HG03097 (cell line): ENCODE data around the gene KBTBD13.
"Not testable (repeated sequence)": the region's sequence is repeated elsewhere in the genome, so short reads cannot be mapped to it uniquely, and the experiment has no call there.

Source experiments
- ATAC-seq: cut with Tn5 transposase; IDR thresholded peaks from one replicate; pipeline ENCODE4 v1.9.1; 2021; ENCODE audit not compliant: unreplicated experiment, low FRiP score

Gene KBTBD13

DNA sequence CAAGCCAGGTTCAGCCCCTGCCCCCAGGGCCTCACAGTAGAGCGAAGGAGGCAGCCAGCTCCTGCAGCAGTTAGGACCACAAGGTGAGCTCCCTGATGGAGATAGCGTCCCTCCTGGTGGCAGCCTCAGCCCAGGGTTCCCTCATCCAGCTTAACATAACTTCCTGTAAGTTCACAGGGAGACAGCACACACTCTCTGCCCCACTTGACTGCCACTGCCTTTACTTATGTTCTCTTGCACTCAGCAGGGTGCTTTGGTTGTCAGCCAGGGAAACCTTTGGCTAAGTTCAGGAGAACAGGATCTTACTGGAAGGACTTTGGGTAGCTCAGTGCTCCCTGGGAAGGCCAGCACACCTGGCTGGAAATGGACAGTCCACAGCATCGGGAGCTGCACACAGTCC lies 10.9 kb downstream of the KBTBD13 start:
- ATAC-seq: no peak

DNA sequence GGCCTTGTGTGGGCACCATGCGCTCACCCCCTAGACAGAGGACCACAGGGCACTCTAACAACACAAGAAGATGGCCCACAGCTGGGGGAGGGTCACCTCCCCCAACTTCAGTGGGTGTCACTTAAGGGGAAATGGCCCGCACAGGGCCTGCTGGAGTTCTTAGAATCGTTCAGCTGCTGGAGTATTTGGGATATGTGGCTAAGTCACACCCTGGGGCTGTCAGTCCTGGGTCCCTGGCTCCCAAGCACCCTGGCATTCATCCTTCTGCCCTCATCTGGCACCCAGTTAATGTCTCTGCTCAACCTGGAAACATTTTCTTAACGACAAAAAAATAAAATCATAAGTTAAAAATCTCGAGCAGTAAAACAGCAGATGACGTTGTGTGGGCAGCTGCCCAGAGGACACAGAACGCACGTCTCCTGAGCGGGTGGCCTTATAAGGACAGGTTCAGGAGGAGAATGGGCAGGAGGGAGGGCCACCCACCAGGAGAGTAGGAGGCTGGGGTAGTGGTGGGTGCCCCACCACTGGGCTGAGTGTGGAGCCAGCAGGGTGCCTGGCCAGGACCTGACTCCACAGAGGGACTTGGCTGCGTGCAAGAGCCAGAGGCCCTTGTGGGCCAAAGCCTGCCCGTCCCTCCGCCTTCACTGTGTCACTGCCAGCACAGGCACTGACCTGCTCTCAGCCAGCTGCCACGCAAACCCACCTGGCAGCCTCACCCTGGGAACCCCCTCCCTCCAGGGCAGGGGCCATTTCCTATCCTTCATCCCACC lies 11.5 kb downstream of the KBTBD13 start:
- no peak for ATAC-seq

DNA sequence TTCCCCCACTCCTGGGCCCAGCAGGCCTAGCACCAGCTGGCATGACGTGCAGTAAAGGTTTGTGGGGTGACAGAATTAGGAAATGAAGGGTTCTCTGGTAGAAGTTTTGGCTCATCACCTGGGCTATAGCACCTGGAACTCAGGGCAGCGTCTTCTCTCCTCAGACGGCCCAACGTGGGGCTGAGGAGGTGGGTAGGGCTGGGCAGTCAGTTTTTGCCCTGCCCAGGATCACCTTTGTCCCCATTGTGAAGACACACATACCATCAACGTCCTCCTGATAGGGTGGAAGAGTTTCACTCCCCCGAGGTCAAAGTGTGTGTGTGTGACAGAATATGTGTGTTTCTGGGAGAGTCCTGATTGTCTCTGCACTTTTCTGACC lies 12.1 kb downstream of the KBTBD13 start:
- ATAC-seq: no peak

DNA sequence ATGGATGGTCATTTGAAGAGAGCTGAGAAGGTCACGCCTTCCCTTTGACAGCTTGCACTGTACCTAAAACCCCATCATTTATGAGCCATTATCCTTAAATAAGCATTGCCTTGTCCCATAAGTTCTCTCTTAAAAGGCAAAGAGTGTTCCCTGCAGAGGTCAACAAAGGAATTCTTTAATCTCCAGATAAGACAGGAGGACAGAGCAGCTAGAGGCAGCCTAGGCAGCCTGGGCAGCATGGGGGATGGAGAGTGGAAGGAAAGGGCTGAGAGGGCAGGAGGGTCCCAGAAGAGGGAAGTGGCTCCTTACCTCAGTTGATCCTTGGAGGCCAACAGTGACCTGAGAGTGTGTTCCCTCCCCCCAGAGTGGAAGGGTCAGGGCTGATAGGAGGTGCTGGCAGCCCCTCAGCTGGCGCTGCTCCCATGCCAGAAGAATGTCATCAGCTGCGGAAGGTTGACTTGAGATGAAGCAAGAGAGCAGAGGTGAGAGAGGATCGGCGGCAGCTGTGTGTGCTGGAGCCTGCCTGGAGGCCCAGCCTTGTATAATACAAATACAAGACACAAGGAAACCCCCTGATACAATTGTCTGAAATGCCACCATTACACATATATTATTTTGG lies 12.8 kb downstream of the KBTBD13 start:
- no peak for ATAC-seq

DNA sequence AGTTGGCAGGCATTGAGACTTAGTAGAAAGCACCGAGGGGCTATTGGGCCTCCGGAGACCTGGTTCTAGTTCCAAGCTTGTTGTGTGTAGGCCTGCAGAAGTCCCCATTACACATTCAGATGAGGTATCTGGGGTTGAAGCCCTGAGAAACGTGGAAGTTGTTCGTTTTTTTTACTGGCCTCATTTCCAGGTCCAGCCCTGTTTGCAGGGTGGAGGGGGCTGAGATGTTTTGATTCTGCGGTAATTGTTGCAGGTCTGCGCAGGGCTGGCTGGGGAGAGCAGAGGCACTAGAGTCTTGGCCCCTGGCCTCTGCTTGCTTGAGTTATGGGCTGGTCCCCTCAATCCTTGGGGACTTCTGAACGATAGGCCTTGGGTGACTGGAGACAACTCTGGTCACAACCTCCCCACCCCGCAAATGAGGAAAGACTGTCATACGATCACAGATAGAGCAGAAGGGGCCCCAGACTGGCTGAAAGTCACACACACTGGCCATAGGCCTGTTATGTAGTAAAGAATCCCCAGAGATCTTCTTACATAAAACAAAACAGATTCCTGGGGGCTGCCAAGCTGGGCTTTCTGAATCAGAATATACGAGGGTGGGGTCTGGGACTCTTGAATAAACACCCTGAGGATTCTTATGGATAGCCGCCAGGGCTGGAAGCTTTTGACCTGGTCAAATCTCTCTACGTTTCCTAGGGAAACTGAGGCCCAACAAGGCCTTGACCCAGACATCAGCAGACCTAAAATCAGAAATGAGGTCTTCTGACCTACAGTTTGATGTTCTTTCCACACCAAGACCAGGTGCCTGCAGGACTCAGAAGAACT lies 15.6 kb downstream of the KBTBD13 start:
- ATAC-seq: no peak

DNA sequence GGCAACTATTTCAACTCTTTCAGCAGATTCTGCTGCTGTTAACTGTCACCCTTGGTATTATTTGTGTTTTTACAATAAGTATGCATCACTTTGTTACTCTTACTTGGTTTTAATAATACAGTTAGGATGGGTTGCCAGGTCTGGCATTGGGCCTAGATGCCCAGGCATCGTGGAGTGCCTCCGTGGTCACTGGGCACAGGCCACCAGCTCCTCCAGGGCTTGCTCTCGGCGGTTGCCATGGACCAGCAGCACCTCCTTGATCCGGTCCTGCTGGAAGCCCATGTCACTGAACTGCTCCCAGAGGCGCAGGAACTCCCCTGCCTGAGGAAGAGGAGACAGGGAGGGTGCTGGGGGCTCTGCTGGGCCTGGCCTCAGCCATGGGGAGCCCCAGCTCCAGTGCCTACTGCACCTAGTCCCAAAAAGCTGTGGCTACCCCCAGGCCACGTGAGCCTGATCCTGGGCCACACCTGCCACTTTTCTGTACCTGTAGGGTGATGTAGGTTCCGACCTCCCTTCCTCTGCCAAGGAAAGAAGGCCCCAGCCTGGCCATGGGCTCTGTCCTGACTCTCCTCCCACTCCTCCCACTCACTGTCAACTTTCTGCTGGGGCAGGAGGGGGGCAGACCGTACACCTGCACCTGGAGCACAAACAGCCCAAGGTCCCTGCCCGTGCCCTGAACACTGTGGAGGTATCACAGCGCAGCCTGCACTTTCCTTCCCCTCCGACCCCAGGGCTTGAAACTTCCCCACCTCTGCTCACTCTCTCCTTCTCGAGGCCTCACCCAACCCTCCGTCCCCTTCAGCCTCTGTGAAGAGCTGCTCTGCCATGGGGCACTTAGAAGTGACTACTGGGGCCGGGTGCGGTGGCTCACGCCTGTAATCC lies 16.6 kb downstream of the KBTBD13 start:
- ATAC-seq: no peak

DNA sequence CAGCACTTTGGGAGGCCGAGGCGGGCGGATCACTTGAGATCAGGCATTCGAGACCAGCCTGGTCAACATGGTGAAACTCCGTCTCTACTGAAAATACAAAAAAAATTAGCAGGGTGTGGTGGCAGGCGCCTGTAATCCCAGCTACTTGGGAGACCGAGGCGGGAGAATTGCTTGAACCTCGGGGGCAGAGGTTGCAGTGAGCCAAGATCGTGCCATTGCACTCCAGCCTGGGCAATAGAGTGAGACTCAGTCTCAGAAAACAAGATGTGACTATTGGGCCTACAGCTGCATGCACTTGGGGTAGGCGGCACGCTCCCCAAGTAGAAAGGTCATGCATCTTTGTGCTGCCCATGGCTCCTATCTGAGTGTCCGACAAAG lies 17.2 kb downstream of the KBTBD13 start:
- ATAC-seq: not testable (repeated sequence)

DNA sequence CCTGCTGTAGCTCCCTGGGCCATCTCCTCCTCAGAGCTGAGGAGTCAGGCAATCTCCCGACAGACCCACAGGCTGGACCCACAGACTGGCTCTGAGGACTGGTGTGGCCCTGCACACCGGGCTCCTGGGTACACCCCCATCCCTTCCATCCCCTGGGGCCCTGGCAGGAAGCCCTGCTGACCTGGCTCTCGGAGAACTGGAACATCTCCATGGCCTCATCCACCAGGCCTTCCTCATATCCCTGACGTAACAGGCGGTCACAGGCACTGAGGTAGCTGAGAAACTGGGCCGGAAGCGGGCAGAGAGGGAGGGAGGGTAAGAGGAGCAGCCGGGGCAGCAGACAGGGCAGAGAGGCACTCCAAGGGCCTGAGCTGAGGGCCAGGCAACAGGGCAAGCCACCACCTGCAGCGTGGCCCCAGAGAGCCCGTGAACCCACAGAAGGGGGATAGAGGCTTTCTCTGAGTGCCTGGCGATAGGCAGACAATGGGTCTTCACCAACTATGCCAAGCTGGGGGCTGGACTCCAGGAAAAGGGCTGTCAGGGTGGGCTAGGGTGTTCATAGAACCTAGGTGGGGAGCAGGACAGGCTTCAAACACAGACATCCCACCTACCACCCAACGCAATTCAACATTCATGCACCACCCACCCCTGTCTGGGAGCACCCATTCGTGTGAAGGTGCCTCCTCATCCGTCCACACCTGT lies 17.9 kb downstream of the KBTBD13 start:
- ATAC-seq: no peak

DNA sequence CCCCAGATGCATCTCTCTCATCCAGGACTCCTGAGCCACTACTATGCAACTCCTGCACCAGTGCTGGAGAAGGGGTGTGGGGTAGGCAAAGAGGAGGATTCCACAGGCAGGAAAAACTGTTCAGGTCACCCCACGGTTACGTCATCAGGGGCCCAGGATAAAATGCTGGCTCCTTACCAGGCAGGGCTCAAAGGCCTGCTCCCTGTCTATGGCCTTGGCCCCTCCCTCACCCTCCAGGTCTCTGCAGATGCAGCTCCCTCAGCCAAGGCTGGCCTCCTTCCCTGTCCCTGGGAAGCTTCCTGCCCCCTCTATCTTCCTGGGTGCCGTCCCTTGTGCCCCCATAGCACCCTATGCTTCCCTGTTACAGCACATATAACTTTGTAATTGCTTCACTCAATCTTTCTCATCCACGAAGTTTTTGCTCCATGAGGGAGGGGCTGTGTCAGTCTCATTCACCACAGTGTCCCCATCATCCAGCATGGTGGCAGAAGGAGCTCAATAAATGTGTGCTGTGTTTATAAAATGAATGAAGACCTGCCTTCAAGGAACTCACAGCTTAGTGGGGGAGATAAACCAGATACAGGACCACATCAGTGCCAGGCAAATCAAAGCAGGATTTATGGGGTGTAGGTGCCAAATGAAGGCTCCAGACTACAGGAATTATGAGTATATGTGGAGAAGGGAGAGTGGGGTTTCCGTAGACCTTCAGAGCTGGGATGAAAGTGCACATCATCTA lies 18.6 kb downstream of the KBTBD13 start:
- ATAC-seq: no peak

DNA sequence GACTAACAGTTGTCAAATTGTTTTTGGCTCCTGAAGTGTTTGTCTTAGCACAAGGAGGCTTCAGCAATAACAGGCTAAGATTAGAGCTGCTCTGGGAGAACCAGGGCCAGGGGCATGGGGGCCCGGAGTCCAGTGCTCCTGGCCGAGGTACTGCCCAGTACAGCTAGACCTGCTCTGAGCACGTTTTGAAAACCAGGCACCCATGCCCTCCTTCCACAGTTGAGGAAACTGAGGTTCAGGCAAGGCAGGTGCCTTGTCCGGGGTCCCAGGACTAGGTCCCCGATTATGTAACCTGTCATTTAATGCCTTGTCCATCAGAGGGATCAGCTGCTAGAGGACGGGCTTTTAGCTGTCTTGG lies 19.2 kb downstream of the KBTBD13 start:
- no peak for ATAC-seq

DNA sequence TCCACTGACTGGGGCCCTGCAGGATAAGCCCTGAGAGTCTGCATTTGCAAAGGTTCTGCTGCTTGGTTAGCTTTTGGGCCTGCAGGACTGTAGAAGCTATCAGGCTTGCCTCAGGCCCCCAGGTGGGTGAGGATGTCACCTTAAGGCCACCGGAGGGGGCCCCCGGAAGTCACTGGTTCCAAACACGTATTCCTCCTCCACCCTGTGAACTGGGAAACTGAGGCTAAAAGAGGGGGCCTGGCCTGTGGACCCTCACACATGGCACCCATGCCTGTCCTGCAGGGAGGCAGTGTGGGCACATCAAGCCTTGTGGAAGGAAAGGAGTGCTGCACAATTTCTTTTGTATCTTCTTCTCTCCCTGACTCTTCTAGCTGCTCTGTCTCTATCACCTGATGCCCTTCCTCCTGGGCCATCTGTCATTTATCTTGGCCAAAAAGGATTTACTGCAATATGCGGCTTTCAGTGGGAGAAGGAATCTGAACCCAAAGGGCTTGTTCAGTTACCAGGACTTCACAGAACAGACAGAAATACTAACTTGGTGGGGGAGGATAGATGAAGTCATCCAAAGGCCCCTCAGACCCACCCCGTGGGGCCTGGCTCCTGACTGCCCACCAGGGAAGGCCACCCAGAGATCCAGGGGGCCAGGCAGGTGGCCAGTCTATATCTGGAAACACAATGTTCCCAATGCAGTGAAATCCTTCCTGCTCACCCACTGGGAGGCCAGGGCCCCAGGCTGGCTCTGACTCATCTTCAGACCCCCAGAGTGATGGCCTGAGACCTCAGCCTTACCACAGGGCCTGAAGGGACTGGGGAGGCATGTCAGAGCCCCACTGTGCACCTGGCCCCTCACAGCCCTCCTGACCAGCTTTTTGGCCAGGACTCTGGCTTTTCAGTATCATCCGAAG lies 20.2 kb downstream of the KBTBD13 start:
- no peak for ATAC-seq

DNA sequence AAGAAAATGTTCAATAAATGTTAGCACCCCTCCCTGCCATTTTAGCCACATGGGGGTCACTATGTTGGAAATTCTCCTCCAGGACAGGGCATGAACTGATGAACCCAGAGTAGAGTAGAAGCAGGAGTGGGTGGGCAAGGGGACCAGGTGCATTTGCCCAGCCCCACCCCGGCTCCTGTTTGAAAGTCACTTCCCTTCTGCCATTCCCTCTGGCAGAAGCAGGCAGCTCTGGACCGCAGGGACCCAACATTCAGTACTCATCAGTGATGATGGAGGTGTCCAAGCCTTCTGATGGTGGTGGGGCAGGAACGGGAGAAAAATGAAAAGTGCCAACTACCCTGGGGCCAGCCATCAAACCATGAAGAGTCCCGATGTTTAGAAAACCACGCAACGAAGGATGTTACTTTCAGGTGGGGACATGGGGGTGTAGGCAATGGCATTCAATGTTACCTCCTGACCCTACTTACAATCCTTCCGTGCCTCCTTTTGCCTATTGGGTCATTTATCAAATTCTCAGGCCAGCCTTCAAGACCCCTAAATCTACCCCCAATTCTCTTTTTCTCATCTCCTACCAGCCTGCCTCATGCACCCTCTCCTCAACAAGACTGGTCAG lies 21.2 kb downstream of the KBTBD13 start:
- ATAC-seq: no peak

DNA sequence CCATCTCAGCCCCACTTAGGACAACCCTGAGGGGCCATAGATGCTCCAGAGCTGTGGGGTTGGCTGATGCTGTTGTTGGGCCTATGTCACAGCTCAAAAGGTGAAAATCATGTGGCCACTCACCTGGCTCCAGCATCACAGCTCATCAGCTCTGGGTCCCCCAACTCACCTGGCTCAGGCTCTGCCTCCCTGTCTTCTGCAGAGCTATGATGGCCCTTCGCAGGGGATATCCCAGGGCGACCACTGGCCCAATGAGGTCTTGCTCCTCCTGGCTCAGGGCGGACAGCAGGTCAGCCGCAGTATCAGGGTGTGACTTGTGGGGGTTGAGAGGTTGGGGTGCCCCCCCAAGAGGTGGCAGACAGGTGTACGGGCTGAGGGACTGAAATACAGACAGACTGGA lies 22.8 kb downstream of the KBTBD13 start:
- ATAC-seq: no peak

DNA sequence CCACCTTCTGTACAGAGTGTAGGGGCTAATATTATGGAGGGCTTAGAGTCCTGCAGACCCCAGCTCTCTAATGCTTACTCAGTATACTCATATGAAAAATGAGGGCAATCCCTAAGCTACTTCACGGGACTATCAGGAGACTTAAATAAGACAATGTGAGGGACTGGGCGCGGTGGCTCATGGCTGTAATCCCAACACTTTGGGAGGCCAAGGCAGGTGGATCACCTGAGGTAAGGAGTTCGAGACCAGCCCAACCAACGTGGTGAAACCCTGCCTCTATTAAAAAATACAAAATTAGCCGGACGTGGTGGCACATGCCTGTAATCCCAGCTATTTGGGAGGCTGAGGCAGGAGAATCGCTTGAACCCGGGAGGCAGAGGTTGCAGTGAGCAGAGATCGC lies 23.3 kb downstream of the KBTBD13 start:
- ATAC-seq: not testable (repeated sequence)

DNA sequence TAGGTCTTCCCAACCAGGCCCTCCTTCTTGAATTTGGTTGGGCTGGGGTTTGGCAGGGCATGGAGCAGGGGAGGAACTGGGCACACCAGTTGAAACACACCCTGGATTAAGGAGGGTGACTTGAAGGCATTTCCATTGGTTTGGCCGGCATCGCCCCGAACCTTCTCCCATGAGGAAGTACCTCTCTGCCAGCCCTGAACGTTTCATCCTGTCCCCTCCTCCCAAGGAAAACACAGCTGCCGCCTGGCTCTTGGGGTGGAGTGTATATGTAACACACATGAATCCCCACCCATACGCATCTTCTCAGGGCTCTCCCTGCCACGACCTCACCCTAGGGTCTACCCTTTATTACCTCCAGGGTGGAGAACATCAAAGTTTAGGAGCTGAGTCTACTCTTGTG lies 23.9 kb downstream of the KBTBD13 start:
- ATAC-seq: no peak

DNA sequence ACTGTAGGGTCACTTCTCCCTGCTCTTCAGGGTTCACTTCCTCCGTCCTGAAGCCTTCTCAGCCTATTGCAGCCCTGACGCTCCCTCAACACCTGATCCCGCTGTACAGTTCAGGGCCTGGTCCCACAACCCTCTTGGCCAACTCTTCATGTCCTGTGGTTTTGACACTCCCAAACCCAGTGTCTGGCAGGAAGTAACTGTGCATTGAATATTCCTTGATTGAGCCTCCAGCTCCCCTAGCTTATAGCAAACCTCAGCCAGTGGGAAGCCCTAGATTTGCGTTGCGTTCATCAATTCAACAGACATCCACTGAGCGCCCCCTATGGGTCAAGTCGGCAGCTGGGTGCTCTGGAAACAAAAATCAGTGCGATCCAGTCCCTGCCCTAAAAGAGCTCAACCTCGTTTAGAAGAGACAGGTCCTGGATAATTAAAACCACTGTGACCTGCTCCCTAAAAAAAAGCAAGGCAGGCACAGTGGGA lies 24.9 kb downstream of the KBTBD13 start:
- ATAC-seq: no peak

DNA sequence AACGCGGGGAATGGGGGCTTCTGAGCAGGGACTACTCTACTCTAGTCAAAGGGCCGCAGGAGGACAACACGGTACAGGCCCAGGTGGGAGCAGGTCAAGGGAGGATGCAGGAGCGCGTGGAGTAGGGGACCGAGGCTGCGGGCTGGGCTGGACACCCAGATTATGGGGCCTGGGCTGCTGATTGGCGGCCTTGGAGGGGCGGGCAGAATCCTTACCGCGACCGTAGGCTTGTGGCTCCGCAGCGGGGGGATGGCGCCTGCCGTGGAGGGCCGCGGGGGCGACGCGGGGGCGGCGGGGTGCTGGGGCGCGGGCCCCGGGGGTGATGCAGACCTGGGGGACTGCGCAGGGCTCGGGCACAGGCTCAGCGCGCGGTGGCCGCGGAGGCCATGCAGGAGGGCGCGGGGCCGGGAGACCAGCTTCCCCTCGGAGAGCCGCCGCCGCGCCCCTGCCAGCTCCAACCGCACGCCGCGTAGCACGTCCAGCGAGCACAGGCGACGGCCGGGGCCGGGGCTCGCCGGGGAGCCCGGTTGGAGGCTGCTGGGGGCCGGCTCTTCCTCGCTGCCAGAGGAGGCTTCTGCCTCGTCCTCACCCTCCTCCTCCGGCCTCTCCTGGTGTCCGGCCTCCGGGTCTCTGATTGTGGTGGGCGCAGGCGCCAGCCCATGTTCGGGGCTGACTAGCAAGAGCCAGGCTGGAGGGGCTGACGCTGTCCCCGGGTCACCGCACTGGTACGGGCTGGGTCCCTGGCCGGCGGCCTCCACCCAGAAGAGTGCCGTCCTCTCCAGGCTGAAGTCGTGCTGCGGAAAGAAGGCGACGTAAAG lies 25.6 kb downstream of the KBTBD13 start:
- ATAC-seq: no peak
